ENCODE measurements around the gene MYB. TPM values are rescaled to one million over a fixed set of nuclear protein-coding genes. Genes with fewer than 3 reads are reported as not detected.
A peak's percentile ranks its signal among the peaks of the same experiment; 100 is the strongest.

MYB gene
- total and polyA plus RNA-seq, 2 experiments from 2014 or later, result 0.17 to 0.36 TPM

DNA sequence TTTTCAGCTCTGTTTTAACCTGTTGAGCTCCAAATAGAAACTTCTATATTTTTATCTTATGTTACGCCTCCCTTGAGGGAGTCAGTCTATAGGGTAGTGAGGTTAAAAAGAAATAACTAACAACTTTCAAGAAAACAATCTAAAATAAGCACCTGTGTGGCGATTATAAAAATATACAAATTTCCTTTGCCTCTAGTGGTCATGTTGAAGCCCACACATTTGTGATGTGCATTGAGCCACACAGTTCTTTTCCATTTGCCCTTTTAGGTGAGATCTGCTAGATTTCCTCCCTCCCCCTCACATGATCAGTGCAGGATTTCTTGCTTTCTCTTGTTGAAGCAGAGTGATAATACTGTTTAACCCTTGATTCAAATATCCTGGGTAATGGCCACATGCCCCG is 84.2 kb downstream of the MYB start:
- DNase-seq (ENCODE audit: low spot score), result no peak
- 93% methylated on average over 3 of the region's 3 CpGs for WGBS (ENCODE audit: low lambda C conversion rate, missing lambda C conversion rate)
- H3K79me2 ChIP-seq, result no peaks in the 10 kb centered on the region
- H3K4me1 ChIP-seq (ENCODE audit: insufficient read depth), result peaks cover 5% of the 10 kb centered on the region
- no peaks in the 10 kb centered on the region for H3K36me3 ChIP-seq (replicated peaks; ENCODE audit: insufficient read depth, low read depth)
- TF ChIP-seq EZH2phosphoT487 (IDR thresholded peaks at IDR 0.05; ENCODE audit: low read depth, severe bottlenecking, unreplicated experiment) (no peak), EZH2 (IDR thresholded peaks at IDR 0.05; ENCODE audit: borderline replicate concordance) (no peak)
- TF ChIP-seq, protein P1, sequence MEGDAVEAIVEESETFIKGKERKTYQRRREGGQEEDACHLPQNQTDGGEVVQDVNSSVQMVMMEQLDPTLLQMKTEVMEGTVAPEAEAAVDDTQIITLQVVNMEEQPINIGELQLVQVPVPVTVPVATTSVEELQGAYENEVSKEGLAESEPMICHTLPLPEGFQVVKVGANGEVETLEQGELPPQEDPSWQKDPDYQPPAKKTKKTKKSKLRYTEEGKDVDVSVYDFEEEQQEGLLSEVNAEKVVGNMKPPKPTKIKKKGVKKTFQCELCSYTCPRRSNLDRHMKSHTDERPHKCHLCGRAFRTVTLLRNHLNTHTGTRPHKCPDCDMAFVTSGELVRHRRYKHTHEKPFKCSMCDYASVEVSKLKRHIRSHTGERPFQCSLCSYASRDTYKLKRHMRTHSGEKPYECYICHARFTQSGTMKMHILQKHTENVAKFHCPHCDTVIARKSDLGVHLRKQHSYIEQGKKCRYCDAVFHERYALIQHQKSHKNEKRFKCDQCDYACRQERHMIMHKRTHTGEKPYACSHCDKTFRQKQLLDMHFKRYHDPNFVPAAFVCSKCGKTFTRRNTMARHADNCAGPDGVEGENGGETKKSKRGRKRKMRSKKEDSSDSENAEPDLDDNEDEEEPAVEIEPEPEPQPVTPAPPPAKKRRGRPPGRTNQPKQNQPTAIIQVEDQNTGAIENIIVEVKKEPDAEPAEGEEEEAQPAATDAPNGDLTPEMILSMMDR (IDR thresholded peaks at IDR 0.05; ENCODE audit: poor library complexity), result no peak
- no peaks in the 10 kb centered on the region for H4K20me1 ChIP-seq (ENCODE audit: insufficient read depth, poor library complexity, severe bottlenecking)
- H3K27ac ChIP-seq, result no peak overlapping the region
- H3K27me3 ChIP-seq, result no peaks in the 10 kb centered on the region
- no peak overlapping the region for H3K4me3 ChIP-seq
- H3K9me3 ChIP-seq (ENCODE audit: low read depth), result no peaks in the 10 kb centered on the region
- H2AFZ ChIP-seq, result no peak overlapping the region
- no peak overlapping the region for H3K4me2 ChIP-seq
- no peaks in the 10 kb centered on the region for H3K9me2 ChIP-seq (replicated peaks; ENCODE audit: insufficient read depth)

DNA sequence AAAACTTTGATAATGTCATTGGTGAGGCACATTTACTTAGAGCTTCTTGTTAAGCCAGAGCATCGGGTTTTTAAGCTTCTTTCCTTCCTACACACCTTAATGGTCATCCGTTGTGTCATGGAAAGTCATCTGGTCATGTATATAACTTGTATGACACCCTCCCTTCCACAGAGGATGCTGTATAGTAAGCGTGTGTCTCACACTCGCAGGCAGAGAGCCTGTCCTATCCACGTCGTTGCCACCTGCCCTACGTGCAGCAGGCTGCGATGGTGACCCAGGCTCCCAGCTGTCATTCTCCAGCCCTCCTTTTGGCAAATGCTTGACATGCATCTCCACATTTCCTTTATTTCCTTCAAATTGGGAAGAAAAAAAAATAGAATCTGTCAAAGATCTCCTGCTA is 85.6 kb downstream of the MYB start:
- Histone ChIP-seq H3K9me3 (ENCODE audit: low read depth) (no peaks in the 10 kb centered on the region), H3K4me3 (no peak overlapping the region), H3K9me2 (replicated peaks; ENCODE audit: insufficient read depth) (no peaks in the 10 kb centered on the region), H3K79me2 (no peaks in the 10 kb centered on the region), H3K36me3 (replicated peaks; ENCODE audit: insufficient read depth, low read depth) (no peaks in the 10 kb centered on the region), H4K20me1 (ENCODE audit: insufficient read depth, poor library complexity, severe bottlenecking) (no peaks in the 10 kb centered on the region), H3K4me2 (no peak overlapping the region), H3K4me1 (ENCODE audit: insufficient read depth) (peaks cover 5% of the 10 kb centered on the region), H2AFZ (no peak overlapping the region), H3K27ac (peak overlapping the region; percentile 34), H3K27me3 (no peaks in the 10 kb centered on the region)
- DNase-seq (ENCODE audit: low spot score), result no peak
- TF ChIP-seq EZH2 (IDR thresholded peaks at IDR 0.05; ENCODE audit: borderline replicate concordance) (no peak), EZH2phosphoT487 (IDR thresholded peaks at IDR 0.05; ENCODE audit: low read depth, severe bottlenecking, unreplicated experiment) (no peak)
- TF ChIP-seq, protein P1 (IDR thresholded peaks at IDR 0.05; ENCODE audit: poor library complexity), result no peak
- 79% methylated on average over 8 of the region's 8 CpGs for WGBS (ENCODE audit: low lambda C conversion rate, missing lambda C conversion rate)

DNA sequence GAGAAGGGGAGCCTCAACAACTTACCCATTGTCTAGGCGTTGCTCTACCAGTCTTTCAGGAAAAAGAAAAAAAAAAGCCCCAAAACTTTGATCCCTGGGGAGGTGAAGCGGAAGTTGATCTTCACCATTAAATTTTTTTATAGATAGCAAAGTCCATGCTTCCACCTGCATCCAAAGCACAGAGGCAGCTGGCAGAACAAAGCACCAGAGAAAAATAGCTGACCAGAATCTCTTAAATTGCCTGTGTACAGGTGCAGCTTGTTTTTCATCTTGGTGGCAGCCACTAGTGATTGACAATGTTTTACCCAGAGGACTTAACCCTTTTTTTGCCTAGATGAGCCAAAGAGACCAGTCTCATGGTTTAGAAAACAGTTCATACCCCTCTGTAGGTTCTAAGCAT is 86.0 kb downstream of the MYB start:
- Histone ChIP-seq H4K20me1 (ENCODE audit: insufficient read depth, poor library complexity, severe bottlenecking) (no peaks in the 10 kb centered on the region), H3K4me3 (no peak overlapping the region), H2AFZ (no peak overlapping the region), H3K27ac (peak overlapping the region; percentile 44), H3K4me2 (no peak overlapping the region), H3K9me2 (replicated peaks; ENCODE audit: insufficient read depth) (no peaks in the 10 kb centered on the region), H3K79me2 (no peaks in the 10 kb centered on the region), H3K4me1 (ENCODE audit: insufficient read depth) (peaks cover 5% of the 10 kb centered on the region), H3K9me3 (ENCODE audit: low read depth) (no peaks in the 10 kb centered on the region), H3K36me3 (replicated peaks; ENCODE audit: insufficient read depth, low read depth) (no peaks in the 10 kb centered on the region), H3K27me3 (no peaks in the 10 kb centered on the region)
- WGBS (ENCODE audit: low lambda C conversion rate, missing lambda C conversion rate), result 61% methylated on average over 2 of the region's 2 CpGs
- TF ChIP-seq EZH2 (IDR thresholded peaks at IDR 0.05; ENCODE audit: borderline replicate concordance) (no peak), EZH2phosphoT487 (IDR thresholded peaks at IDR 0.05; ENCODE audit: low read depth, severe bottlenecking, unreplicated experiment) (no peak)
- TF ChIP-seq, protein P1 (IDR thresholded peaks at IDR 0.05; ENCODE audit: poor library complexity), result no peak
- DNase-seq (ENCODE audit: low spot score), result peak; percentile 18

DNA sequence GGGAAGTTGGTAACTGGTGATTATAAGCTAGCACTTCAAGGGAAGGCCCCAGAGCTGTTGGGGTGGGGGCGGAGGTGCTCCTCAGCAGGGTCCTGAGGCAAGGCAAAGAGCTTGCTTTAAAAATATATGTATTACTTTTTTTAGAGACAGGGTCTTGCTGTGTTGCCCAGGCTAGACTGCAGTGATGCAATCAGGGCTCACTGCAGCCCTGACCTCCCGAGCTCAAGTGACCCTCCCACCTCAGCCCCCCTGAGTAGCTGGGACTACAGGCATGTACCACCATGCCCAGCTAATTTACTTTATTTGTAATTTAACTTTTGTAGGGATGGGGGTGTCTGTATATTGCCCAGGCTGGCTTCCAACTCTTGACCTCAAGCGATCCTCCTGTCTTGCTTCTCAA is 87.2 kb downstream of the MYB start:
- peaks cover 5% of the 10 kb centered on the region for H3K4me1 ChIP-seq (ENCODE audit: insufficient read depth)
- H3K4me2 ChIP-seq, result no peak overlapping the region

More for the DNA sequence above, 87.2 kb downstream of the MYB start:
- TF ChIP-seq EZH2 (IDR thresholded peaks at IDR 0.05; ENCODE audit: borderline replicate concordance), result no peak
- TF ChIP-seq EZH2phosphoT487 (IDR thresholded peaks at IDR 0.05; ENCODE audit: low read depth, severe bottlenecking, unreplicated experiment), result no peak
- TF ChIP-seq, protein P1 (IDR thresholded peaks at IDR 0.05; ENCODE audit: poor library complexity), result no peak
- Histone ChIP-seq H3K9me3 (ENCODE audit: low read depth) (no peaks in the 10 kb centered on the region), H2AFZ (no peak overlapping the region), H3K36me3 (replicated peaks; ENCODE audit: insufficient read depth, low read depth) (no peaks in the 10 kb centered on the region), H3K79me2 (no peaks in the 10 kb centered on the region), H4K20me1 (ENCODE audit: insufficient read depth, poor library complexity, severe bottlenecking) (no peaks in the 10 kb centered on the region), H3K4me3 (no peak overlapping the region), H3K9me2 (replicated peaks; ENCODE audit: insufficient read depth) (no peaks in the 10 kb centered on the region), H3K27me3 (no peaks in the 10 kb centered on the region), H3K27ac (no peak overlapping the region)
- no peak for DNase-seq (ENCODE audit: low spot score)
- 89% methylated on average over 3 of the region's 3 CpGs for WGBS (ENCODE audit: low lambda C conversion rate, missing lambda C conversion rate)

All from hepatocyte (in vitro differentiated cells).